ENCODE measurements around the gene PARVB. TPM values are rescaled to one million over a fixed set of nuclear protein-coding genes. Genes with fewer than 3 reads are reported as not detected.

PARVB gene
- total and polyA plus RNA-seq, 4 experiments from 2014 or later: 3.4 to 17.0 (median 9.8) TPM

DNA sequence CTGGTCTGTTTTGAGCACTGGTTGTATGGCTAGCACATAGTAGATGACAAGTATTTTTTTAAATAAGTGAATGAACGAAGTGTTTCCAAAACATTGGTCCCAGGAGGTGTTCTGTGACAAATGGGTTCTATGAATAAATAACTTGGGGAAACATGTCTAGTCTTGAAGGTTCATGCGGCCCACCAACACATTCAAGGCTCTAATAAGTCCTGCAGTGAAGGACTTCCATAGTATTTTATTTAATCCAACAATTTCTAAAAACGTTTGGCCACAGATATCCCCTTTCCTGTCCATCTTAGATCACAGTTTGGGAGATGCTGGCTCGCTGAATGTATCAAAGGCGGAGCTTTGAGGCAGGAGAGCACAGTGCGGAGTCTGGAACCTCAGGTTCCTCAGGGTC lies 179.1 kb downstream of the PARVB start:
- Histone ChIP-seq H3K27ac (ENCODE audit: low read depth, low read length) (no peak overlapping the region), H3K27me3 (ENCODE audit: insufficient read depth, low read length) (no peaks in the 10 kb centered on the region), H3K36me3 (ENCODE audit: insufficient read depth, low read length) (peaks cover 11% of the 10 kb centered on the region), H3K4me3 (ENCODE audit: low read length in 2 of 2) (no peak overlapping the region), H3K4me1 (ENCODE audit: insufficient read depth, low read length) (no peaks in the 10 kb centered on the region), H3K9me3 (ENCODE audit: control insufficient read depth in 1 of 2, low read length in 2 of 2) (no peaks in the 10 kb centered on the region)
- Mint-ChIP-seq H3K4me1 (peaks cover 8 to 13% (median 11%) of the 10 kb centered on the region in 4 donors), H3K27me3 (no peaks in the 10 kb centered on the region), H3K4me3 (no peak overlapping the region), H3K36me3 (peaks cover 35 to 54% of the 10 kb centered on the region in 2 donors), H3K9me3 (peaks cover 0 to 2% (median 0%) of the 10 kb centered on the region in 8 donors), H3K27ac (peak overlapping the region in 1 of 7 donors; percentile 8)
- intact Hi-C loops (cut with micrococcal nuclease): no loop called here
- ChIA-PET POLR2A (ENCODE audit: partially characterized antibody) (interaction anchor here (1.4 kb wide), 1 partner anchor 22 kb away, joined by 4 read pairs; the partner anchor contains the start of gene PARVG), CTCF (ENCODE audit: partially characterized antibody) (no interaction called here)
- DNase-seq: no peak

GRCh38 chr22:44204739-44205515 lies 180.8 kb downstream of the PARVB start:
- Histone ChIP-seq H3K4me3 (ENCODE audit: low read length in 2 of 2) (no peak overlapping the region), H3K9me3 (ENCODE audit: control insufficient read depth in 1 of 2, low read length in 2 of 2) (no peaks in the 10 kb centered on the region), H3K36me3 (ENCODE audit: insufficient read depth, low read length) (no peaks in the 10 kb centered on the region), H3K4me1 (ENCODE audit: insufficient read depth, low read length) (no peaks in the 10 kb centered on the region), H3K27me3 (ENCODE audit: insufficient read depth, low read length) (no peaks in the 10 kb centered on the region), H3K27ac (ENCODE audit: low read depth, low read length) (no peak overlapping the region)
- Mint-ChIP-seq H3K27me3 (no peaks in the 10 kb centered on the region), H3K4me1 (peaks cover 1 to 11% (median 4%) of the 10 kb centered on the region in 4 donors), H3K4me3 (no peak overlapping the region), H3K9me3 (peaks cover 0 to 12% (median 8%) of the 10 kb centered on the region in 8 donors), H3K27ac (peak overlapping the region in 1 of 7 donors; percentile 29), H3K36me3 (peaks cover 31 to 45% of the 10 kb centered on the region in 2 donors)
- DNase-seq: no peak
- CTCF ChIA-PET (ENCODE audit: partially characterized antibody): no interaction called here
- intact Hi-C loops (cut with micrococcal nuclease): no loop called here
- POLR2A ChIA-PET (ENCODE audit: partially characterized antibody): no interaction called here

- ChIA-PET CTCF (ENCODE audit: partially characterized antibody) (no interaction called here), POLR2A (ENCODE audit: partially characterized antibody) (no interaction called here)
- H3K4me3 ChIP-seq (ENCODE audit: low read length in 2 of 2): no peak overlapping the region
- H3K36me3 ChIP-seq (ENCODE audit: insufficient read depth, low read length): no peaks in the 10 kb centered on the region
- DNase-seq: no peak
- Mint-ChIP-seq H3K4me3 (no peak overlapping the region), H3K9me3 (peaks cover 0 to 16% (median 11%) of the 10 kb centered on the region in 8 donors), H3K4me1 (peaks cover 1 to 11% (median 4%) of the 10 kb centered on the region in 4 donors), H3K27me3 (no peaks in the 10 kb centered on the region), H3K36me3 (peaks cover 36 to 42% of the 10 kb centered on the region in 2 donors), H3K27ac (peak overlapping the region in 2 of 7 donors; percentile 23 to 29)
- H3K4me1 ChIP-seq (ENCODE audit: insufficient read depth, low read length): no peaks in the 10 kb centered on the region
- H3K27me3 ChIP-seq (ENCODE audit: insufficient read depth, low read length): no peaks in the 10 kb centered on the region
- intact Hi-C loops (cut with micrococcal nuclease): no loop called here
- H3K27ac ChIP-seq (ENCODE audit: low read depth, low read length): no peak overlapping the region
- H3K9me3 ChIP-seq (ENCODE audit: control insufficient read depth in 1 of 2, low read length in 2 of 2): no peaks in the 10 kb centered on the region
These were observed 181.6 kb downstream of the PARVB start for GRCh38 chr22:44205516-44206329.

DNA sequence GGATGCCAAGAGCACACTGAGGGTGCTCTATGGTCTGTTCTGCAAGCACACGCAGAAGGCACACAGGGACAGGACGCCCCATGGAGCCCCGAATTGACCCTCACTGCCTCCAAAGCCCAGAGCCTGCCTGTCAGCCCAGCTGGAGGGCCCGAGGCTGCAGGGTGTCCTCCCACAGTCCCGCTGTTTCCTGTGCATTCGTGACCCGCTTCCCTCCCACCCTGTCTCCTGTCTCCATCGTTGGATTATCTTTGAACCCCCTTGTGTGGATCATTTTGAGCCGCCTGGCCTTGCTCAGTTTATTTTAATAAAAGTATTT lies 182.2 kb downstream of the PARVB start:
- CTCF ChIA-PET (ENCODE audit: partially characterized antibody): no interaction called here
- H3K27me3 Mint-ChIP-seq: no peaks in the 10 kb centered on the region
- H3K36me3 ChIP-seq (ENCODE audit: insufficient read depth, low read length): no peaks in the 10 kb centered on the region

DNA sequence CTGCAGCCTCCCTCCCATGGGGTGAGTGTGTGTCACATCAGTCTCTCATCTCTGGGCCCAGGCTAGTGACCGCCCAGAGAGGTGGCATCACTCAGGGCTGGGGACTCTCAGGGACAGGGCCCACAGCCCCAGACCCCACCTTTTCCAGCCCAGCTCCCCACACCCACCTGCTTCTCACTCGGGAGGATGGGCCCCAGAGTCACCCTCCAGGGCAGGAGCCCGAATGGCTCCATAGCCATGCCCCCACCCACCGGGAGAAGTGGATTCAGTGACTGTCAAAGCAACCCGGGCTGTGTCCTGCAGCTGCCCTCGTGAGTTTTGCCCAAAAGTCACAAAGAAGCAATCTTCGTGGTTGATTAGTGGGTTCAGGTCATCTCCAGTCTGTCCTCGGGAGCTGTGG lies 182.6 kb downstream of the PARVB start:
- H3K4me1 ChIP-seq (ENCODE audit: insufficient read depth, low read length): no peaks in the 10 kb centered on the region
- Mint-ChIP-seq H3K27ac (peak overlapping the region in 2 of 7 donors; percentile 56 to 79), H3K4me1 (peaks cover 1 to 5% (median 4%) of the 10 kb centered on the region in 4 donors), H3K4me3 (peak overlapping the region in 1 of 8 donors; percentile 13), H3K9me3 (peaks cover 0 to 16% (median 11%) of the 10 kb centered on the region in 8 donors), H3K36me3 (peaks cover 36 to 42% of the 10 kb centered on the region in 2 donors), H3K27me3 (no peaks in the 10 kb centered on the region)
- no peaks in the 10 kb centered on the region for H3K36me3 ChIP-seq (ENCODE audit: insufficient read depth, low read length)
- no peak for DNase-seq
- CTCF ChIA-PET (ENCODE audit: partially characterized antibody): no interaction called here
- intact Hi-C loops (cut with micrococcal nuclease): no loop called here
- no peak overlapping the region for H3K27ac ChIP-seq (ENCODE audit: low read depth, low read length)
- H3K9me3 ChIP-seq (ENCODE audit: control insufficient read depth in 1 of 2, low read length in 2 of 2): no peaks in the 10 kb centered on the region
- POLR2A ChIA-PET (ENCODE audit: partially characterized antibody): no interaction called here
- H3K4me3 ChIP-seq (ENCODE audit: low read length in 2 of 2): no peak overlapping the region
- H3K27me3 ChIP-seq (ENCODE audit: insufficient read depth, low read length): no peaks in the 10 kb centered on the region

More for the DNA sequence above, 182.2 kb downstream of the PARVB start:
- no peak overlapping the region for H3K4me3 ChIP-seq (ENCODE audit: low read length in 2 of 2)
- H3K27me3 ChIP-seq (ENCODE audit: insufficient read depth, low read length): no peaks in the 10 kb centered on the region
- no peak overlapping the region for H3K4me3 Mint-ChIP-seq
- no peak for DNase-seq
- peaks cover 0 to 16% (median 11%) of the 10 kb centered on the region in 8 donors for H3K9me3 Mint-ChIP-seq
- intact Hi-C loops (cut with micrococcal nuclease): no loop called here
- H3K4me1 ChIP-seq (ENCODE audit: insufficient read depth, low read length): no peaks in the 10 kb centered on the region
- H3K36me3 Mint-ChIP-seq: peaks cover 36 to 42% of the 10 kb centered on the region in 2 donors
- peaks cover 1 to 6% (median 4%) of the 10 kb centered on the region in 4 donors for H3K4me1 Mint-ChIP-seq
- POLR2A ChIA-PET (ENCODE audit: partially characterized antibody): no interaction called here
- peak overlapping the region in 1 of 7 donors; percentile 23 for H3K27ac Mint-ChIP-seq
- no peaks in the 10 kb centered on the region for H3K9me3 ChIP-seq (ENCODE audit: control insufficient read depth in 1 of 2, low read length in 2 of 2)
- no peak overlapping the region for H3K27ac ChIP-seq (ENCODE audit: low read depth, low read length)

- Mint-ChIP-seq H3K27ac (peak overlapping the region in 3 of 7 donors; percentile 56 to 79 (median 68)), H3K4me1 (peaks cover 3 to 5% (median 4%) of the 10 kb centered on the region in 4 donors), H3K27me3 (no peaks in the 10 kb centered on the region), H3K4me3 (no peak overlapping the region), H3K9me3 (peaks cover 0 to 16% (median 11%) of the 10 kb centered on the region in 8 donors), H3K36me3 (peaks cover 30 to 36% of the 10 kb centered on the region in 2 donors)
- Histone ChIP-seq H3K27ac (ENCODE audit: low read depth, low read length) (no peak overlapping the region), H3K36me3 (ENCODE audit: insufficient read depth, low read length) (no peaks in the 10 kb centered on the region), H3K4me1 (ENCODE audit: insufficient read depth, low read length) (no peaks in the 10 kb centered on the region), H3K9me3 (ENCODE audit: control insufficient read depth in 1 of 2, low read length in 2 of 2) (no peaks in the 10 kb centered on the region), H3K4me3 (ENCODE audit: low read length in 2 of 2) (no peak overlapping the region), H3K27me3 (ENCODE audit: insufficient read depth, low read length) (no peaks in the 10 kb centered on the region)
- intact Hi-C loops (cut with micrococcal nuclease): no loop called here
- POLR2A ChIA-PET (ENCODE audit: partially characterized antibody): no interaction called here
- no peak for DNase-seq
- CTCF ChIA-PET (ENCODE audit: partially characterized antibody): no interaction called here
These were observed 183.3 kb downstream of the PARVB start for GRCh38 chr22:44207173-44207980.

DNA sequence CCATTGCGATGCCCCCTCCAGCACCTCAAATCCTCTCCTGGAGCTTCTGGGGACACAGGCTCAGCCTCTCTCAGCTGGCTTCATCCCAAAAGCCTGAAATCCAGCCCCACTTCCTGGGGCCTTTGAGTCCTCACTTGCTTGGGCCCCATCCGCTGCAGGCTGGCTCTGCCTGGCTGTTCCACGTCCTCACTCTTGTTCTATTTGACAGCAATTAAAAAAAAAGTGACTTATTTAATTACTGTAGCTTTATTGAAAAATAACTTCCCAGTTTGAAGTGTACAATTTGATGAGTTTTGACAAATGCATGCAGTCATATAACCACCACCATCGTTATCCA lies 183.8 kb downstream of the PARVB start:
- no peak overlapping the region for H3K4me3 ChIP-seq (ENCODE audit: low read length in 2 of 2)
- Mint-ChIP-seq H3K9me3 (peaks cover 0 to 16% (median 11%) of the 10 kb centered on the region in 8 donors), H3K4me3 (no peak overlapping the region), H3K4me1 (peaks cover 3 to 5% (median 4%) of the 10 kb centered on the region in 4 donors), H3K36me3 (peaks cover 25 to 32% of the 10 kb centered on the region in 2 donors), H3K27ac (peak overlapping the region in 4 of 7 donors; percentile 44 to 78 (median 68)), H3K27me3 (no peaks in the 10 kb centered on the region)
- intact Hi-C loops (cut with micrococcal nuclease): no loop called here
- CTCF ChIA-PET (ENCODE audit: partially characterized antibody): no interaction called here
- H3K27me3 ChIP-seq (ENCODE audit: insufficient read depth, low read length): no peaks in the 10 kb centered on the region
- H3K9me3 ChIP-seq (ENCODE audit: control insufficient read depth in 1 of 2, low read length in 2 of 2): no peaks in the 10 kb centered on the region
- DNase-seq: no peak
- no peak overlapping the region for H3K27ac ChIP-seq (ENCODE audit: low read depth, low read length)
- no peaks in the 10 kb centered on the region for H3K4me1 ChIP-seq (ENCODE audit: insufficient read depth, low read length)
- POLR2A ChIA-PET (ENCODE audit: partially characterized antibody): no interaction called here
- no peaks in the 10 kb centered on the region for H3K36me3 ChIP-seq (ENCODE audit: insufficient read depth, low read length)

Data from CD4-positive, alpha-beta memory T cell (primary cell).